ENCODE results near the gene CRYBG3.

Gene CRYBG3

GRCh38 chr3:97839944-97840343, 18.1 kb downstream of the CRYBG3 start:
- DNase-seq, result no peak

- no peak for DNase-seq
Observed at GRCh38 chr3:97841304-97841703, 19.5 kb downstream of the CRYBG3 start.

GRCh38 chr3:97841956-97842355, 20.1 kb downstream of the CRYBG3 start:
- no peak for DNase-seq

- no peak for DNase-seq
Observed at GRCh38 chr3:97848779-97849178, 27.0 kb downstream of the CRYBG3 start.

DNA sequence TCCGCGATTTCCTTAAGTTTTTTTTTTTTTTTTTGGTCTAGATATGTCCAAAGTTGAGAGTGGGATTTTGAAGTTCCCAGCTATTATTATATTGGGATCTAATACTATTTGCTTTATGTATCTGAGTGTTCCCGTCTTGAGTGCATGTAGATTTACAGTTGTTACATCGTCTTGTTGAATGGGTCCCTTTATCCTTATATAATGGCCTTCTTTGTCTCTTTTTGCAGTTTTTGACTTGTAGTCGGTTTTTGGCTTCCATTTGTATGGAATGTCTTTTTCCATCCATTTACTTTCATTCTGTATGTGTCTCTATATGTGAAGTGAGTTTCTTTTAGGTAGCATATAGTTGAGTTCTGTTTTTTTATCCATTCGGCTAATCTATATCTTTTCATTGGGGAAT, 35.6 kb downstream of the CRYBG3 start:
- no peak for DNase-seq

- DNase-seq, result no peak
Observed at GRCh38 chr3:97860364-97860763, 38.6 kb downstream of the CRYBG3 start.

DNA sequence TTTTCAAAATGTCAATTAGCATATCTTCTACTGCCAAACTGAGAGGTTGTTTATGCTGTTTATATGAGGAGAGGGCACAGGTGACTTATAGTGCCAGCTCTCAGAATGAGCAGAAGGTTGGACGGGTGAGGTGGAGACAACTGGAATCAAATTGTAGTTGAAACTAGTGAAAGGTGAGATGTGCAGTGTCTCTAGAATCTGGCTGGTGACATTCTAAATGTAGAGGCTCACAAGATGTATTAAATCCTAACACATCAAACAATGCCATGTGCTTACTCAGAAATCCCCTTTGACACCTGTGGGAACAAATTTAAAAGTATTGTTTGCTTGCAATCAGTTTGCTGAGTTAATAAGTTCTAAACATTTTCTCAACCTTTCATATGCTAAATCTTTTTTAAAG, 40.8 kb downstream of the CRYBG3 start:
- DNase-seq, result no peak

DNA sequence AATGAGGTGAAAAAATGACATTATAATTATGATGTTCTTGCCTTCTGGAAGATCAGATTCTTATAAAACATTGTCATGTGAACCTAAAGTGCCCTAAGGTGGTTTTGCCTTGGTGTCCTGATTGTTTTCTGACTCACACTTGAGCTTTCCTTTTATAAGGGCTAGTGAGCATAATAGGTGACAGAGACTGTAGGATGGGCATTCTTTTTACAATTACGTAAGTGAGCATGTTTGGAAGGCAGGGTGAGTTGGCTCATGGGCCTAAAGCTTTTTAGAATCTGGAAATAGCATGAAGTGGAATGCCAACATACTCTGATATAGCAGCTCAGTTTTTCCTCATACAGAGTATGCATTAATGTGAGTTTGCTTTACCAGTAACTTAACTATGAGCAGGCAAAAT, 41.2 kb downstream of the CRYBG3 start:
- DNase-seq, result no peak

DNA sequence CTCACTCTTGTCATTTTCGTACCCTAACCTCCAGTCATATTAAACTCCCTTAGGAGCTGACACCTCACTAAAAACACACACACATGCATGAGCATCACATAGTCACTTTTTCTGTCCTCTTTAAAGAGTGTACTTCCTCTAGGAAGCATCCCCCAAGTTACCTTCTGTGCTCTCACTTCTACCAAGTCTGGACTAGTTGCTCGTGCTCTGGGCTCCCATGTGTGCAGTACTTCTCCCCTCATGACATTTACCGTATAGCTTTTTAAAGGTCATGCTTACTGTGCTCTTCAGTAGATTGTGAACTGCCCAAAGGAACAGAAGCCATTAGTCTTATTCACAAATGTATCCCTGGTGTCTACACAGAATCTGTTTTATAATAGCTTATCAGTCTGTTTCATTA, 42.0 kb downstream of the CRYBG3 start:
- no peak for DNase-seq

GRCh38 chr3:97871186-97871585, 49.4 kb downstream of the CRYBG3 start:
- DNase-seq, result no peak

GRCh38 chr3:97871801-97872524, 50.2 kb downstream of the CRYBG3 start:
- no peak for DNase-seq

DNA sequence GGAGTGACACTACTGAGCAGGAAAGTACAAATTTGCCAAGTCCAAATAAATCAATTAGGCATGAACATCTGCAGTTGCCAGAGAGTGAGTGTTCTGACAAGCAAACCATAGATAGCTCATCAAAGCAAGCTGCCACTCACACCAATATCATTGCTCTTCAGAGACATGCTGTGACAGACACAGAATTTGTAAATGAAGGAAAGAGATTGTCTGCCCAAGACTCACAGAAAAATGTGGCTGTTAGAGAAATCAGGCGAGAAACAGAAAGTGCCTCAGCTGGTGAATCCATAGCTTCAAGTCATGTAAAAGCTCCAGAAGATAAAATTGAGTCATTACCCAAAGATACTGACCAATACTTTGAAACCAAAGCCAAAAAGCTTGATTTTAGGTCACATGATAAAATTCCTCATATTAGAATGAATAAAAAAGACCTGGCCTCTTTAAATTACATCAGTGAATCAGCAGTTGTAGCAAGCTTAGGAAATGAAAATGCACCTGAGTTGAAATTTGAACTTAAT, 50.8 kb downstream of the CRYBG3 start:
- no peak for DNase-seq

DNA sequence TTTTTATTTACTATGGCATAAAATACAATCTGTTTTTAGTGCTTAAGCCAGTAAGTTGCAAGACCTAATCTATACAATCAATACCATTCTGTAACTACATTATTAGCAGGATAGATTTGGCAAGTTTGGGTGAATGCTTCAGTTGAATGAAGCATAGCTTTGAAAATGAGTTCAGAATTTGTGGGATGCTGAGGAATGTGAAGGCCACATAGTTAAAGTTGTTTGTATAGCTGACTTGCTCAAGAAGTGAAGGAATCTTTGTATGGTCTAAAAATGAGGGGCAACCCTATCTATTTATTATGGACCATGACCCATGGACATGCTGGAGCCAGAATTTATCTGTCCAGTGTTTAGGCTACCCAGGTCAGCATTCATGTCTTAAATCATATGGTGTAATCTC, 58.5 kb downstream of the CRYBG3 start:
- DNase-seq, result no peak

DNA sequence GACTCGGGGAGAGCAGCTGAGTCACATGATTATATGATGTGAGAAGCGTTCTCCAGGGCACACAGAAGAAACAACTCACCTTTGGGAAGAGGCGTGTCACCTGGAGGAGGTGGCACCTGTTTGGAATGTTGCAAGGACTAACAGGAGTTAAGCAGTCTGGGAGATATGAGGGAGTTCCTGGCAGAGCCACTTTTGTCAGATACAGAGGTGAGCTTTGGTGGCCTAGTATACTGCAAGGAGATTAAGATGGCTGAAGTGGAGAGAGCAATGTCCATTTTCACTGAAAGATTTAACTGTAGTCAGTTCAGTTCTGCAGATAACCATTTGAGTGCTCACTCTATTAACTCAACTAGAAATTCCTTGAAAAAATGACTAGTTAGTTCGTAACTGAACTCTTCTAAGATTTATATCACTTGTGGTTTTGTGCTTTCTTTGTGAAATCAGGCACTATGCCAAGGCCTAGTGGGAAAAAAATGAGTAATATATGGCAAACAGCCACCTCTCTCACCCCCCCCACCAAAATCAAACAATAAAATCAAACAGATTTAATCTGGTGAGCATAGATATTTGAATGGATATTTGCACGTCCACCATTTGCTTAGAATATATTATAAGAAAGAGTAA, 61.3 kb downstream of the CRYBG3 start:
- DNase-seq, result peak; percentile 19

DNA sequence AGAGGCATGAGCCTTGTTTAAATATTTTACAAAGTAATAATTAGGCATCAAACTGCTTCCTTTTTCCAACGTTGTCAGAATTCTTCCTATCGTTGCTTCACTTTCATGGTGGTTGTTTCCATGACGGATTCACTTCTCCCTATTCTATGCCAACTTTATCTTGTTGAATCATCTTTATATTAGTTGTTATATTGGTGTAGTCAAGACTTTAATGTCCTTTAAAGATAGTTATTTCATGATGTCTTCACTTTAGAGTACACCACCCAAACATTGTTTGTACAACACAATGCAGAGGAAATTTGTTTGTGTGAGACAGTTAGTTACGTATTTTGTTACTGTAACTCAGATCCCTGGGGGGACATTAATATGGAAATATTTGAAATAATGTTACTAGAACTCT, 61.9 kb downstream of the CRYBG3 start:
- DNase-seq, result no peak

DNA sequence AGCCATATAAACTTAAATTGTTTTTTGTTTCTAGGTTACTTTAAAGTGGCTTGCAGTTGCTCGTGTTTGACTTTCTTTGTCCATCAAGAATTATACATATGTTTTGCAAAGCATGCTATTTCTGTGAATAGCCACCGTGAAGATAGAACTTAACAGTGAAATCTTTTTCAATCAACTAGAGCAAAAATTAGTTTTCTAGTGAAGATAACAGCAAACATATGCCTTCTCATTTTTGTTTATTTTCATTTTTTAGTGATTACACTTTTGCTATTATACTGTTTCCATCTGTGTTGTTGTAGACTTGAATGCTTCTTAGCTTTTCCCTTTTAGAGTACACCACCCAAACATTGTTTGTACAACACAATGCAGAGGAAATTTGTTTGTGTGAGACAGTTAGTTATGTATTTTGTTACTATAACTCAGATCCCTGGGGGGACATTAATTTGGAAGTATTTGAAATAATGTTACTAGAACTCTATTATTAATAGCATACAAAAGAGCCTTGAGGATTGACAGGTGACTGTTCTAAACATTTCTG, 62.8 kb downstream of the CRYBG3 start:
- no peak for DNase-seq

DNA sequence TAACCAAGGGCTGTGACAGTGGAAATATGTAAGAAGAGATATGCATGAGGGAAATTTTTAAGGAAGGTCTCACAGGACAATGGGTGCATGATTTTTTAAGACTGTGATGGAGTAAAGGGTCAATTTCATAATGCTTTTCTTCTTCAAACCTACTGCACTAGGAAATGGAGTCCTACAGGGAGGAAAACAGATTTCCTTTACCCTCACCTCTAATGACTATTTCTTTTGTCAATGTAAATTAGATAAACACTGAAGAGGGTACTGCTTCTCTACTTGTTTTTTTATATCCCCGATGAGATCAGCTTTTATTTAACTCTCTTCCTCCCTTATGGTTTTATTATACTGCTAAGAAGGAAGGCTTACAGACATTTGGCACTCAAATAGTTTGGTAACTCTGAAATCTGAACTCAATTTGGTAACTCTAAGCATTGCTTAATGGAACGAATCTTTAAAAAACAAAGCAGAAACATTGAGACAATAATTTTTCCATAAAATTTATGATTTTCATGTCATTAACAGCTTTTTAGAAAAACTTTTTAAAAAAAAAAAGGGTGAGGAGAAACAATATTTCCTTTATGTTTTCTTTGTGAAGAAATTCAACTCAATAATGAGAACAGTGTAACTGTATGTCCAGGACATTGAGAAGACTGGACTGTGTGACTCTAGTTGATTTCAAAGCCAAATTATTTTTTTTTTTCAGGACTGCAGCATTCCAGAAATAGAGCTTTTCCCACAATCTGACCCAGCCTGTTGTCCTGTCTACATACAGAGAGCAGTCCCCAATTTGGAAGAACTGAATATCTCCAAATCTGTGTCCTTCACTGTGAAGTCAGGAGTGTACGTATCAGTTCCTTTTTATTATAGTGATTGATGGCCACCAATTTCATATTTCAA, 64.4 kb downstream of the CRYBG3 start:
- no peak for DNase-seq

- no peak for DNase-seq
Observed at GRCh38 chr3:97889814-97890213, 68.0 kb downstream of the CRYBG3 start.

GRCh38 chr3:97892852-97893251, 71.0 kb downstream of the CRYBG3 start:
- no peak for DNase-seq

- no peak for DNase-seq
Observed at GRCh38 chr3:97895216-97895615, 73.4 kb downstream of the CRYBG3 start.

DNA sequence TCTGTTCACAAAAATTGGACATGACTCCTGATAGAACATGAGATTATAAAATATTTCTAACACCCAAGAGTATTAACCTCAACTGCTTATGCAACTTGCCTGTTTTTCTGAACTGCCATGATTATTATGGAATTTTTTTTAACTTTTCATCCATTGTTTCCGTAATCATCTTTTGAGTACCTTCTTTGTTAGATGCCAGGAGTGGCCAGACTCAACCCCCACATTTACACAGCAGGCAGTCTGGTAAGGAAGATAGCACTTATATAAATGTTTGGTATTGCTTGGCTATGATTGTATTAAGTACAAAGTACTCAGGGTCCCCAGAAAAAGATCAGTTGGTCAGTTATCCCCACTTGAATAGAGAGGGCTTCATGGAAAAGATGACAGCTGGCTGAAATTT, 74.3 kb downstream of the CRYBG3 start:
- peak; percentile 5 for DNase-seq

- peak; percentile 1 for DNase-seq
Observed at GRCh38 chr3:97896547-97896946, 74.7 kb downstream of the CRYBG3 start.

DNA sequence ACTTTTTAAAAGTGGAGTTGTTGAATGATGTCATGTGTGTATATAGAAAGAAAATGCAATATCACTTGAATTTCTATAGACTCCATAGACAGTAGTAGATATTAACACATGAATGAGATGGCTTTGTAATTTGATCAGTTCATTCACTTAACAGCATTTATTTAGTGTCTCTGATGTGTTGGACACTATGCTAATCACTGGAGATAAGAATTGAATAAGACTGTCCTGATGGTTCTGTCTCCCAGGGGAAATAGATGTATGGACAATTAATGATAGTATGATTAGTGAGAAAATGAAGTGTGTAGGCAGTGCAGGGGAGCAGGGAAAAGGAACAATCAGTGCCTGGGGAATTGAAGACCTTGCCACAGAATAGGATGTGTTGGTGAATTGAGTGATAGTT, 77.5 kb downstream of the CRYBG3 start:
- no peak for DNase-seq

All from COR-L47 (cell line).